GM19023 (cell line): ENCODE data around the gene PCDHA5.
"Not testable (repeated sequence)": the region's sequence is repeated elsewhere in the genome, so short reads cannot be mapped to it uniquely, and the experiment has no call there.

Experiments
- ATAC-seq: cut with Tn5 transposase; IDR thresholded peaks from one replicate; pipeline ENCODE4 v1.9.1; 2021; ENCODE audit warnings: mild to moderate bottlenecking, moderate library complexity; ENCODE audit not compliant: unreplicated experiment

Gene PCDHA5

GRCh38 chr5:140821375-140822280 is at the start of gene PCDHA5:
Gene PCDHA5, plus strand, starts transcription at chr5:140821613.
- ATAC-seq, result no peak

- no peak for ATAC-seq
These were observed 40.9 kb upstream of the PCDHA5 start for GRCh38 chr5:140780512-140780911.

- no peak for ATAC-seq
These were observed 35.3 kb upstream of the PCDHA5 start, which contains the start of gene PCDHA1 for GRCh38 chr5:140785905-140786686. Gene PCDHA1, plus strand, starts transcription at chr5:140786140.

GRCh38 chr5:140787422-140787821 is 34.0 kb upstream of the PCDHA5 start:
- ATAC-seq, result not testable (repeated sequence)

GRCh38 chr5:140787849-140788504 is 33.4 kb upstream of the PCDHA5 start:
- ATAC-seq, result not testable (repeated sequence)

- no peak for ATAC-seq
These were observed 30.3 kb upstream of the PCDHA5 start for GRCh38 chr5:140791089-140791488.

- ATAC-seq, result no peak
These were observed 26.7 kb upstream of the PCDHA5 start, which contains the start of gene PCDHA2 for GRCh38 chr5:140794595-140795258. Gene PCDHA2, plus strand, starts transcription at chr5:140794852.

GRCh38 chr5:140795259-140795641 is 26.2 kb upstream of the PCDHA5 start:
- ATAC-seq, result no peak

GRCh38 chr5:140796072-140796717 is 25.2 kb upstream of the PCDHA5 start:
- not testable (repeated sequence) for ATAC-seq

GRCh38 chr5:140796718-140797095 is 24.7 kb upstream of the PCDHA5 start:
- ATAC-seq, result no peak

- no peak for ATAC-seq
These were observed 20.5 kb upstream of the PCDHA5 start, which contains the start of gene PCDHA3 for GRCh38 chr5:140800816-140801493. Gene PCDHA3, plus strand, starts transcription at chr5:140801057.

- no peak for ATAC-seq
These were observed 19.9 kb upstream of the PCDHA5 start for GRCh38 chr5:140801494-140801841.

- ATAC-seq, result not testable (repeated sequence)
These were observed 19.0 kb upstream of the PCDHA5 start for GRCh38 chr5:140802381-140802780.

- no peak for ATAC-seq
These were observed 18.6 kb upstream of the PCDHA5 start for GRCh38 chr5:140802781-140803271.

GRCh38 chr5:140806834-140807775 is 14.3 kb upstream of the PCDHA5 start, which contains the start of gene PCDHA4:
Gene PCDHA4, plus strand, starts transcription at chr5:140807068.
- no peak for ATAC-seq

- ATAC-seq, result not testable (repeated sequence)
These were observed 13.0 kb upstream of the PCDHA5 start for GRCh38 chr5:140808241-140808888.

- no peak for ATAC-seq
These were observed 12.5 kb upstream of the PCDHA5 start for GRCh38 chr5:140808889-140809291.

- no peak for ATAC-seq
These were observed 842 bp downstream of the PCDHA5 start for GRCh38 chr5:140822281-140822629.
